ENCODE data around the gene TENM4. TPM values are rescaled to one million over a fixed set of nuclear protein-coding genes. Genes with fewer than 3 reads are reported as not detected.

Gene TENM4
- total RNA-seq, 1 donor from 2014 or later, result 117 TPM

- no peaks in the 10 kb centered on the region for H3K36me3 Mint-ChIP-seq (ENCODE audit: insufficient read depth)
- H3K27ac Mint-ChIP-seq, result no peak overlapping the region
- TF ChIP-seq CTCF (IDR thresholded peaks at IDR 0.05; ENCODE audit: unreplicated experiment), result no peak
- DNase-seq (ENCODE audit: low spot score, unreplicated experiment), result no peak
- no peaks in the 10 kb centered on the region for H3K9me3 Mint-ChIP-seq (ENCODE audit: low read depth)
- no peaks in the 10 kb centered on the region for H3K27me3 Mint-ChIP-seq
- no peak overlapping the region for H3K4me3 Mint-ChIP-seq (ENCODE audit: low read depth)
- H3K4me1 Mint-ChIP-seq (ENCODE audit: low read depth), result no peaks in the 10 kb centered on the region
Measured at GRCh38 chr11:79199729-79200354, 241.0 kb downstream of the TENM4 start.

DNA sequence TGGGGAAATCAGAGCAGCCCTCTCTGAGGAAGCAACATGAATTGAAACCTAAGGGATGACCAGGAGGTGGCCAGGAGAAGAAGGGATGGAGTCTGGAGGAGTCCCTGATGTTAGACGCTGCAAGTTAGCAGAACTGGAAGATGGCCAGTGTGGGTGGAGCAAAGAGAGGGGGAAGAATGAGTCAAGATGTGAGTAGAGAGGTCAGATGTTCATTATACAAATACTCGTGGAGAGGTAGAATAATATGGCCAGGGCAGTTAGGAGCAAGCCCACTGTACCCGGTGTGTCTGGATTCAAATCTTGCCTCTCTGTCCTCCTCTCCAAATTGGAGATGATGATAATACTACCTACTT is 242.0 kb downstream of the TENM4 start:
- H3K4me1 Mint-ChIP-seq (ENCODE audit: low read depth), result no peaks in the 10 kb centered on the region
- H3K4me3 Mint-ChIP-seq (ENCODE audit: low read depth), result no peak overlapping the region
- DNase-seq (ENCODE audit: low spot score, unreplicated experiment), result no peak
- H3K36me3 Mint-ChIP-seq (ENCODE audit: insufficient read depth), result peaks cover 6% of the 10 kb centered on the region
- H3K9me3 Mint-ChIP-seq (ENCODE audit: low read depth), result no peaks in the 10 kb centered on the region
- H3K27me3 Mint-ChIP-seq, result no peaks in the 10 kb centered on the region
- TF ChIP-seq CTCF (IDR thresholded peaks at IDR 0.05; ENCODE audit: unreplicated experiment), result no peak
- H3K27ac Mint-ChIP-seq, result no peak overlapping the region

GRCh38 chr11:79198203-79198897 is 242.5 kb downstream of the TENM4 start:
- H3K9me3 Mint-ChIP-seq (ENCODE audit: low read depth), result peaks cover 3% of the 10 kb centered on the region
- H3K4me1 Mint-ChIP-seq (ENCODE audit: low read depth), result no peaks in the 10 kb centered on the region
- H3K27me3 Mint-ChIP-seq, result no peaks in the 10 kb centered on the region
- H3K4me3 Mint-ChIP-seq (ENCODE audit: low read depth), result no peak overlapping the region
- no peak overlapping the region for H3K27ac Mint-ChIP-seq
- no peak for TF ChIP-seq CTCF (IDR thresholded peaks at IDR 0.05; ENCODE audit: unreplicated experiment)
- peaks cover 9% of the 10 kb centered on the region for H3K36me3 Mint-ChIP-seq (ENCODE audit: insufficient read depth)
- no peak for DNase-seq (ENCODE audit: low spot score, unreplicated experiment)

- no peak overlapping the region for H3K4me3 Mint-ChIP-seq (ENCODE audit: low read depth)
- no peaks in the 10 kb centered on the region for H3K27me3 Mint-ChIP-seq
- no peak for TF ChIP-seq CTCF (IDR thresholded peaks at IDR 0.05; ENCODE audit: unreplicated experiment)
- peaks cover 5% of the 10 kb centered on the region for H3K9me3 Mint-ChIP-seq (ENCODE audit: low read depth)
- H3K36me3 Mint-ChIP-seq (ENCODE audit: insufficient read depth), result peaks cover 15% of the 10 kb centered on the region
- no peak for DNase-seq (ENCODE audit: low spot score, unreplicated experiment)
- no peak overlapping the region for H3K27ac Mint-ChIP-seq
- no peaks in the 10 kb centered on the region for H3K4me1 Mint-ChIP-seq (ENCODE audit: low read depth)
Measured at GRCh38 chr11:79196950-79197349, 243.9 kb downstream of the TENM4 start.

DNA sequence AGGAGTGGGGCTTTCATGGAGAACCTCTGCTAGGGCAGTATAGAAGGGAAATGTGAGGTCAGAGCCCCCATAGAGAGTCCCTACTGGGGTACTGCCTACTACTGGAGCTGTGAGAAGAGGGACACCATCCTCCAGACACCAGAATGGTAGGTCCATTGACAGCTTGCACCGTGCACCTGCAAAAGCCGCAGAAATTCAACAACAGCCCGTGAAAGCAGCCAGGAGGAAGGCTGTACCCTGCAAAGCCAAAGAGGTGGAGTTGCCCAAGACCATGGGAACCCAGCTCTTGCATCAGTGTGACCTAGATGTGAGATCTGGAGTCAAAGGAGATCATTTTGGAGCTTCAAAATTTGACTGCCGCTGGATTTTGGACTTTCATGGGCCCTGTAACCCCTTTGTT is 245.6 kb downstream of the TENM4 start:
- TF ChIP-seq CTCF (IDR thresholded peaks at IDR 0.05; ENCODE audit: unreplicated experiment), result no peak
- H3K27me3 Mint-ChIP-seq, result no peaks in the 10 kb centered on the region
- no peak overlapping the region for H3K27ac Mint-ChIP-seq
- no peak for DNase-seq (ENCODE audit: low spot score, unreplicated experiment)
- peaks cover 15% of the 10 kb centered on the region for H3K36me3 Mint-ChIP-seq (ENCODE audit: insufficient read depth)
- H3K4me3 Mint-ChIP-seq (ENCODE audit: low read depth), result no peak overlapping the region
- H3K9me3 Mint-ChIP-seq (ENCODE audit: low read depth), result peaks cover 5% of the 10 kb centered on the region
- H3K4me1 Mint-ChIP-seq (ENCODE audit: low read depth), result no peaks in the 10 kb centered on the region

All from progenitor cell of endocrine pancreas (in vitro differentiated cells).